Upper lobe of left lung (tissue), 4 donors: ENCODE results near the gene CAPZB.
A peak's percentile ranks its signal among the peaks of the same experiment; 100 is the strongest.

Experiments used
- POLR2A ChIP-seq, 4 donors: fragments of 450-650 bp; IDR thresholded peaks; one replicate each; pipeline ENCODE4 v1.5.1; 2016 to 2017; ENCODE audit warnings: antibody characterized with exemption in 4 of 4, mild to moderate bottlenecking in 2 of 4
- POLR2AphosphoS5 ChIP-seq, 2 donors: sonication (generic); formaldehyde crosslinking; IDR thresholded peaks; one replicate each; pipeline ENCODE4 v1.5.1; 2017; ENCODE audit warnings: antibody characterized with exemption in 2 of 2
- TF ChIP-seq, protein P1 (sequence below), 6 experiments: fragments of 450-650 bp in 4 of 6; fragments of 200-600 bp in 2 of 6; sonication (generic) in 2 of 6; IDR thresholded peaks; one replicate each; pipeline ENCODE4 v1.5.1; 2016 to 2019; ENCODE audit warnings: antibody characterized with exemption in 6 of 6

DNA sequence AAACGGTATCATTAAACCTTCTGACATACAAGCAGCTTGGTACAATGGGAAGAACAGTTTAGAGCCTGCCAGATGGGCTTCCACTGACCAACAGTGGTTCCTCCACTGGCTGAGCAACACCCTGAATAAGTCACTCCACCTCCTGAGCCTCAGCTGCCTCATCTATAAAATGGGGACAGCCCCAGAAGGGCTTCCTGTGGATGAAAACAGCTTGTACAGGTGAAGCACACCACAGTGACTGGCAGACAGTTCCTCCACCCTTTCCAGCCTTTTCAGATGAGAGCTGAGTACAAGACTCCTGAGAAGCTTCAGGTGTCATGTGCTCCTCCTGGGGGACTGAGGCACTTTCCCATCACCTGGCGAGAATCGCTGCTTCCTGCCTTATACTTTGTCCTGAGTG lies 2.1 kb downstream of the CAPZB start:
- TF ChIP-seq, protein P1, sequence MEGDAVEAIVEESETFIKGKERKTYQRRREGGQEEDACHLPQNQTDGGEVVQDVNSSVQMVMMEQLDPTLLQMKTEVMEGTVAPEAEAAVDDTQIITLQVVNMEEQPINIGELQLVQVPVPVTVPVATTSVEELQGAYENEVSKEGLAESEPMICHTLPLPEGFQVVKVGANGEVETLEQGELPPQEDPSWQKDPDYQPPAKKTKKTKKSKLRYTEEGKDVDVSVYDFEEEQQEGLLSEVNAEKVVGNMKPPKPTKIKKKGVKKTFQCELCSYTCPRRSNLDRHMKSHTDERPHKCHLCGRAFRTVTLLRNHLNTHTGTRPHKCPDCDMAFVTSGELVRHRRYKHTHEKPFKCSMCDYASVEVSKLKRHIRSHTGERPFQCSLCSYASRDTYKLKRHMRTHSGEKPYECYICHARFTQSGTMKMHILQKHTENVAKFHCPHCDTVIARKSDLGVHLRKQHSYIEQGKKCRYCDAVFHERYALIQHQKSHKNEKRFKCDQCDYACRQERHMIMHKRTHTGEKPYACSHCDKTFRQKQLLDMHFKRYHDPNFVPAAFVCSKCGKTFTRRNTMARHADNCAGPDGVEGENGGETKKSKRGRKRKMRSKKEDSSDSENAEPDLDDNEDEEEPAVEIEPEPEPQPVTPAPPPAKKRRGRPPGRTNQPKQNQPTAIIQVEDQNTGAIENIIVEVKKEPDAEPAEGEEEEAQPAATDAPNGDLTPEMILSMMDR (IDR thresholded peaks at IDR 0.05): no peak
- TF ChIP-seq POLR2A (IDR thresholded peaks at IDR 0.05) (peak in 1 of 4 donors; percentile 34), POLR2AphosphoS5 (IDR thresholded peaks at IDR 0.05) (no peak)
